Tibial artery (tissue), 4 donors: ENCODE data around the gene SLC25A23.

Experiments used
- DNase-seq, 2 donors: peaks; one replicate each; pipeline ENCODE4 v3.0.0-alpha.2; 2019
- H3K27ac ChIP-seq, 2 donors: fragments of 200-600 bp; sonication (generic) in 1 of 2; 1 replicate in 1 of 2; 2 replicates in 1 of 2; pipeline ENCODE4 v1.5.1; 2018 to 2019; ENCODE audit warnings: mild to moderate bottlenecking in 1 of 2
- H3K27me3 ChIP-seq, 2 donors: fragments of 200-600 bp; sonication (generic) in 1 of 2; one replicate each; pipeline versions ENCODE4 v1.5.1 to v1.6.0; 2016 to 2019
- H3K36me3 ChIP-seq, 3 donors: fragments of 200-600 bp; sonication (generic) in 2 of 3; one replicate each; pipeline ENCODE4 v1.5.1; 2016 to 2019; ENCODE audit warnings: mild to moderate bottlenecking in 2 of 3
- H3K4me1 ChIP-seq, 4 donors: fragments of 200-600 bp; sonication (generic) in 2 of 4; 1 replicate in 3 of 4; 2 replicates in 1 of 4; pipeline ENCODE4 v1.5.1; 2016 to 2019
- H3K4me3 ChIP-seq, 2 donors: fragments of 200-600 bp; sonication (generic) in 1 of 2; 1 replicate in 1 of 2; 2 replicates in 1 of 2; pipeline ENCODE4 v1.5.1; 2018 to 2019; ENCODE audit warnings: mild to moderate bottlenecking in 2 of 2
- H3K9me3 ChIP-seq, 3 donors: fragments of 200-600 bp; sonication (generic) in 1 of 3; one replicate each; pipeline ENCODE4 v1.5.1; 2016 to 2019
- intact Hi-C: fragments of 100-400 bp; cut with DNase I; formaldehyde crosslinking; loops from one replicate; pipeline ENCODE4 v1.15.0; 2023; ENCODE audit warnings: low total_unique reads
- TF ChIP-seq, protein P1 (sequence below), 2 experiments: fragments of 200-600 bp in 1 of 2; fragments of 450-650 bp in 1 of 2; IDR thresholded peaks; one replicate each; pipeline ENCODE4 v1.5.1; 2017 to 2019; ENCODE audit warnings: antibody characterized with exemption in 2 of 2, mild to moderate bottlenecking in 1 of 2, moderate library complexity in 1 of 2

SLC25A23 gene

DNA sequence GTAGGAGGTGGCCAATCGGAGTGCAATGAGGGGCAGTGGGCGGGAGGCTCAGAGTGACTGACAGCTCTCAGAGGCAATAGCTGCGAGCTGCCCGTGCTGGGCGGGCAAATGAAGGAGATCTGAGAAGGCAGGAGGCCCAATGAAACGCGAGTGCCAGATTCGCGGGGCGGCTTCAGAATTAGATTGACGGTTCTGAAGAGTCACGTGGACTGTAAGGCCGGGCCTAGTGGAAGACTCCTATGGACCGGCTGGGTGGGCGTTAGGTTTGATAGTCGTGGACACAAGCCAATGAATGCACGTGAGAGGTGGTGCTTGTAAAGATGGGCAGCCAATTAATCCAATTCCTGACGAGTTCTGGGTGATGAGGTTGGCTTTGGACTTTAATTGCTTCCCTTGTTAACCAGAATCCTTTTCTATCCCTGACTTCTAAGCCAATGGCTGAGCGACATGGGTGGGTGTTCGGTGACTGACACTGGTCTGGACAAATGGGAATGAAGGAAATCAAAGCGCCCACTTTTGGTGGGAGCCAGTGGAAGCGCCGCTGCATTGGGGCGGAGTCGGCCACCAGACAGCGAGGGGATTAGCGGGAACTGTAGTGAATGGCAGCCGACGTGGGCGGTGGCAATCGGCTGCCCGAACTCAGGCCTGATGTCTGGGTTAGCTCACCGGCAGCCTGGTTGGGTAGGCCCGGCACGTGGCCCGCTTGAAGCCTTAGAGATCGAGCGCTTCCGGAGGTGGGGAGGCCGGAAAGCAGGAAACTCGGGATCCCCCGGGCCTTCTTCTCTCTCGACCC is 34.5 kb downstream of the SLC25A23 start:
- peak; percentile 100 for DNase-seq
- Histone ChIP-seq H3K36me3 (peaks cover 4 to 20% (median 19%) of the 10 kb centered on the region in 3 donors), H3K27me3 (no peaks in the 10 kb centered on the region), H3K9me3 (no peaks in the 10 kb centered on the region), H3K4me3 (peak overlapping the region; percentile 67 to 75), H3K27ac (peak overlapping the region; percentile 38 to 75), H3K4me1 (peaks cover 0 to 35% (median 27%) of the 10 kb centered on the region in 4 donors)
- intact Hi-C loops, result loop anchor here (2.0 kb wide), 1 partner anchor 52 kb away; the partner anchor contains the start of gene ALKBH7
- TF ChIP-seq, protein P1, sequence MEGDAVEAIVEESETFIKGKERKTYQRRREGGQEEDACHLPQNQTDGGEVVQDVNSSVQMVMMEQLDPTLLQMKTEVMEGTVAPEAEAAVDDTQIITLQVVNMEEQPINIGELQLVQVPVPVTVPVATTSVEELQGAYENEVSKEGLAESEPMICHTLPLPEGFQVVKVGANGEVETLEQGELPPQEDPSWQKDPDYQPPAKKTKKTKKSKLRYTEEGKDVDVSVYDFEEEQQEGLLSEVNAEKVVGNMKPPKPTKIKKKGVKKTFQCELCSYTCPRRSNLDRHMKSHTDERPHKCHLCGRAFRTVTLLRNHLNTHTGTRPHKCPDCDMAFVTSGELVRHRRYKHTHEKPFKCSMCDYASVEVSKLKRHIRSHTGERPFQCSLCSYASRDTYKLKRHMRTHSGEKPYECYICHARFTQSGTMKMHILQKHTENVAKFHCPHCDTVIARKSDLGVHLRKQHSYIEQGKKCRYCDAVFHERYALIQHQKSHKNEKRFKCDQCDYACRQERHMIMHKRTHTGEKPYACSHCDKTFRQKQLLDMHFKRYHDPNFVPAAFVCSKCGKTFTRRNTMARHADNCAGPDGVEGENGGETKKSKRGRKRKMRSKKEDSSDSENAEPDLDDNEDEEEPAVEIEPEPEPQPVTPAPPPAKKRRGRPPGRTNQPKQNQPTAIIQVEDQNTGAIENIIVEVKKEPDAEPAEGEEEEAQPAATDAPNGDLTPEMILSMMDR (IDR thresholded peaks at IDR 0.05), result peak in 1 of 2 experiments; percentile 35

DNA sequence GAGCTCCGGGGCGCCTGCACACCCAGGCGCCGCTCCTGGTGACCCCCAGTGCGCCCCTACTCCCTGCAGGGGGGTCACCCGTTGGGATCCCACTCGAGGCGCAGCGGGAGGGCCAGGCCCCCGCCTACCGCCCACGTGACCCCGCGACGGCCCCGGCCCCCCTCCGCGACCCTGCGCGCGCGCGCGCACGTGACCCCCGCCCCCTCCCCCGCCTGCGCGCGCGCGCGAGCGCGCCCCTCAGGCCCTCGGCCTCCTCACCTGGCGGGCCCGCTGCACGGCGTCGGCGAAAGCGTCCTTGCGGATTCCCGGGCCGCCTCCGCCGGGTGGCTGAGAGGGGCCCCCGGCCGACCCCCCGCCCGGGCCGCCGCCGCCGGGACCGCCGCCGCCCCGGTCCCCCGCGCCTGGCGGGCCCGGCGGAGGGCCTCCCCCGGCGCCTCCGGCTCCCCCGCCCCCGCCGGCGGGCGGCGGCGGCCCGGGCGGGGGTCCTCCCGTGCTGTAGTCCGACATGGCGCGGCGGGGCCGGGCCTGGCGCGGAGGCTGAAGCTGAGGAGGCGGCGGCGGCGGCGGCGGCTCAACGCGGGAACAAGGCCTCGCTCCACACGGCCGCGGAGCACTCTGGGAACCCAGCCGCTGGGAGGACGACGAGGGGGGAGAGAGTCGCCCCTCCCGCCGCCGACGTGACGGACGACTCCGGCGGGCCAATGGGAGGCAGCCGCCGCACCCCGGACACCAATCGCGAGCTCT is 35.2 kb downstream of the SLC25A23 start, which contains the start of gene KHSRP:
KHSRP (minus strand) TSS at position 617 of the 744 bp plus-strand sequence; CDS start at position 507, 110 bp downstream.
- Histone ChIP-seq H3K4me3 (peak within 1 kb of the TSS; percentile 67 to 75), H3K36me3 (peaks cover 10 to 28% (median 27%) of the 10 kb centered on the region in 3 donors), H3K27ac (peak within 1 kb of the TSS; percentile 45 to 75), H3K27me3 (no peaks in the 10 kb centered on the region), H3K4me1 (peaks cover 0 to 35% (median 27%) of the 10 kb centered on the region in 4 donors), H3K9me3 (no peaks in the 10 kb centered on the region)
- TF ChIP-seq, protein P1 (IDR thresholded peaks at IDR 0.05), result no peak
- intact Hi-C loops, result loop anchor here (2.0 kb wide), 1 partner anchor 52 kb away; the partner anchor contains the start of gene ALKBH7
- no peak for DNase-seq

DNA sequence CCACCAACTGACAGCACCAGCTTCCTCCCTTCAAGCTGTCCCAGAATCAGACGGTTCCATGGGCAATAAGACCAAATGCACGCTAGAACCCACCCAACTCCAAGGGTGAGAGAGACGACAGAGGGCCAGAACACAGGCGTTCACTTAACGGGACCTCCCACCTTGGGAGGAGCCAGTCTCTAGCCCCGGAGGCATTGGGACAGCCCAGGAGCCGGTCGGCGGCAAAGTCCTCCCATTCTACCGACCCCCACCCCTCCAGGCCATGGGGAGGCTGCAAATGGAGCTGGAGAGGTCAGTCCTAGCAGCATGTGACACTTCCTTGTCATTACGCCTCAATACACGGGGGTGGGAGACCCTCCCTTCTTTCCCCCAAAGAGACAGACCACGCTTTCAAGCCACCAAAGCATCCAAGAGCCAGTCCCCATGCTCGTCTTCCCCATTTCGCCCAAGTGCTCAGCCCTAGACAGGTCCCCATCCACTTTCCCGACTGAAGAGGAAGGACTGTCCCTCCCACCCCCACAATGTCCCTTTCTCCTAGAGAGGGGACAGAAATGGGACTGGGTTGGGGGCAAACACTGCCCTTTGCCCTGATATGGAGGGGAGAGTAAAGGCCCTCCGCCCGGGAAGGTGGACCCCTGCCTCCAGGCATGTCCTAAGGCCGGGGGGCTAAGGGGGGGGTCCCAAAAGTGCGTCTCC is 35.9 kb downstream of the SLC25A23 start:
- Histone ChIP-seq H3K9me3 (no peaks in the 10 kb centered on the region), H3K4me1 (peaks cover 0 to 35% (median 27%) of the 10 kb centered on the region in 4 donors), H3K27ac (peak overlapping the region; percentile 45 to 75), H3K4me3 (peak overlapping the region; percentile 67 to 75), H3K36me3 (peaks cover 12 to 35% (median 34%) of the 10 kb centered on the region in 3 donors), H3K27me3 (no peaks in the 10 kb centered on the region)
- TF ChIP-seq, protein P1 (IDR thresholded peaks at IDR 0.05), result no peak
- DNase-seq, result no peak
- intact Hi-C loops, result loop anchor here (2.0 kb wide), 1 partner anchor 51 kb away; the partner anchor contains the start of gene ALKBH7

DNA sequence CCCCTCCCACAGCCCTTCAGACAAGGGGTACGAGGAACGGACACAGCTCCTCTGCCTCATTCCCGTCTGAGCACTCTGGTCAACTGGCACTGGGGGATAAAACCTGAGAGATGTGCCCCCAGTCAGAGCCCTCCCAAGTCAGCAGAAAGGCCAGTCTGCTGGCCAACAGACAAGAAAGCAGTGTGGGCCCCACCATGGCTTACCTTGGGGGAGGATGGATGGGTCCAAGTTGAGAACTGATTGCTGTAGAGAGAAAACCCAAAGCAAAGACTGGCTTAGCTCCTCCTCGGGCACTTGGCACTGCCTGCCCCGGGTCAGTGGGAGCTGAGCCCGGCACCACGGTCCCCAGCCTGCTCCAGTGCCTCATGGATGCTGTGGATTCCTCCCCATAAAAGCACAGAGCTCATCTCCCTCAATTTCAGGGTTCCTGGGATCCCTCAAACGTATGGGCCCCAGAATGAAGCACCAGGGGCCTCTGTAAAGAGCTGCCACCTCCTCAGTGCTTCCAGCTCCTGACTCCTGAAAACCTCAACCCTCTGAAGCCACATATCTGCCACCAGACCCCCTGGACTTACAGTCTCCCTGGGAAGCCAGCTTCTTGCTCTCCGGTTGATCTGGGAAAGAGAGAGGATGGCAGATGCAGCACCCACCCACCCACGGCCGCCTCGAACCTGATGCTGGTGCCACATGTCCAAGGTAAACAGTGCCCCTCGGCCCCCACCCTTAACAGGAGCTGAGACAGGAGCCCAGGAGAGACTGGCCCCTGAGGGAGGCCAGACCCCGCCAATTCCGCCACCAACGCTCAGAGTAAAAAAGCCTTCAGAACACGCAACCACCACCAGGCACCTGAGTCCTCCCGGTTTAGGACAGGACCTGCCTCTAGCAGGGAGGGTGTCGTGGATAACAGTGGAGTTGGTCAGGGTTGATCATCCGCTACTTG is 38.2 kb downstream of the SLC25A23 start:
- peaks cover 35 to 58% (median 57%) of the 10 kb centered on the region in 3 donors for H3K36me3 ChIP-seq
- H3K27ac ChIP-seq, result no peak overlapping the region
- no peak overlapping the region for H3K4me3 ChIP-seq
- intact Hi-C loops, result no loop called here
- DNase-seq, result no peak
- H3K27me3 ChIP-seq, result no peaks in the 10 kb centered on the region
- TF ChIP-seq, protein P1 (IDR thresholded peaks at IDR 0.05), result no peak
- peaks cover 0 to 35% (median 27%) of the 10 kb centered on the region in 4 donors for H3K4me1 ChIP-seq
- no peaks in the 10 kb centered on the region for H3K9me3 ChIP-seq
